Lower lobe of right lung (tissue), 2 donors: ENCODE measurements around the gene ADAP2. TPM values are rescaled to one million over a fixed set of nuclear protein-coding genes. Genes with fewer than 3 reads are reported as not detected.

Experiments
- ATAC-seq, 2 donors: fragments of 200-7000 bp; cut with Tn5 transposase; one replicate each; pipeline ENCODE4 v1.9.1; 2020 to 2022; ENCODE audit warnings: mild to moderate bottlenecking in 2 of 2, moderate library complexity in 2 of 2
- DNase-seq: peaks from one replicate; pipeline ENCODE4 v3.0.0-alpha.2; 2020
- H3K27ac ChIP-seq: fragments of 200-600 bp; one replicate; pipeline ENCODE4 v1.8.0; 2022
- H3K27me3 ChIP-seq: fragments of 200-600 bp; one replicate; pipeline ENCODE4 v1.8.0; 2022; ENCODE audit warnings: low read depth
- H3K36me3 ChIP-seq: fragments of 200-600 bp; one replicate; pipeline ENCODE4 v1.8.0; 2022; ENCODE audit warnings: mild to moderate bottlenecking
- H3K4me1 ChIP-seq: fragments of 200-600 bp; one replicate; pipeline ENCODE4 v1.8.0; 2022
- H3K4me3 ChIP-seq: fragments of 200-600 bp; one replicate; pipeline ENCODE4 v1.8.0; 2022; ENCODE audit warnings: mild to moderate bottlenecking
- H3K9me3 ChIP-seq: fragments of 200-600 bp; one replicate; pipeline ENCODE4 v1.8.0; 2022
- intact Hi-C: fragments of 100-400 bp; cut with DNase I; formaldehyde crosslinking; loops from one replicate; pipeline ENCODE4 v1.11.0; 2022
- total RNA-seq: library from RNA; stranded (reverse); fragmentation: NEBNext Ultra II Directional; extraction: Animal tissue kit (Norgen Biotek cat#: 25700); gene quantifications from one replicate; pipeline ENCODE4 v1.2.1, GENCODE V29; 2021
- TF ChIP-seq, protein P1 (sequence below): fragments of 200-600 bp; IDR thresholded peaks from one replicate; pipeline ENCODE4 v1.8.0; 2022; ENCODE audit warnings: antibody characterized with exemption, mild to moderate bottlenecking
- donor health status: DM: no; HTN: yes; CAD: no; lungs with severe emphysema.

ADAP2 gene
- total RNA-seq, 1 donor from 2014 or later: 31.5 TPM

DNA sequence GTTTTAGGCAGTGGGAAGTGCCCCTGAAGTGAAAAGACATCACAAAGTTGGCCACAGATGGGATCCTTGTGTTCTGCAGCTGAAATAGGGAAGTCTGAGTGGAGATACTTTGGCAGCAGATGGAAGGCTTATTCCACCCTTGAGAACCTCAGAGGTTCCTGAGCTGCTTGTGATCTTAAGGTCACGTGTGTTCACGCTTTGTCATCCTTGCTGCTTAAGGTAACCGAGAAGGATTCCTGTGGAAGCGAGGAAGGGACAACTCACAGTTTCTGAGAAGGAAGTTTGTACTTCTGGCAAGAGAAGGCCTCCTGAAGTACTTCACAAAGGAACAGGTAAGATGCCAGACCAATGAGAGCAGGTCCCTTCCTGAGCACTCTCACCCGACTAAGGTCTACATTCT is 12.2 kb downstream of the ADAP2 start:
- peaks cover 15% of the 10 kb centered on the region for H3K36me3 ChIP-seq
- H3K4me3 ChIP-seq: no peak overlapping the region
- H3K27me3 ChIP-seq: no peaks in the 10 kb centered on the region
- no peaks in the 10 kb centered on the region for H3K9me3 ChIP-seq
- peak overlapping the region; percentile 24 for H3K27ac ChIP-seq
- ATAC-seq: peak; percentile 75 to 84
- intact Hi-C loops: no loop called here
- TF ChIP-seq, protein P1, sequence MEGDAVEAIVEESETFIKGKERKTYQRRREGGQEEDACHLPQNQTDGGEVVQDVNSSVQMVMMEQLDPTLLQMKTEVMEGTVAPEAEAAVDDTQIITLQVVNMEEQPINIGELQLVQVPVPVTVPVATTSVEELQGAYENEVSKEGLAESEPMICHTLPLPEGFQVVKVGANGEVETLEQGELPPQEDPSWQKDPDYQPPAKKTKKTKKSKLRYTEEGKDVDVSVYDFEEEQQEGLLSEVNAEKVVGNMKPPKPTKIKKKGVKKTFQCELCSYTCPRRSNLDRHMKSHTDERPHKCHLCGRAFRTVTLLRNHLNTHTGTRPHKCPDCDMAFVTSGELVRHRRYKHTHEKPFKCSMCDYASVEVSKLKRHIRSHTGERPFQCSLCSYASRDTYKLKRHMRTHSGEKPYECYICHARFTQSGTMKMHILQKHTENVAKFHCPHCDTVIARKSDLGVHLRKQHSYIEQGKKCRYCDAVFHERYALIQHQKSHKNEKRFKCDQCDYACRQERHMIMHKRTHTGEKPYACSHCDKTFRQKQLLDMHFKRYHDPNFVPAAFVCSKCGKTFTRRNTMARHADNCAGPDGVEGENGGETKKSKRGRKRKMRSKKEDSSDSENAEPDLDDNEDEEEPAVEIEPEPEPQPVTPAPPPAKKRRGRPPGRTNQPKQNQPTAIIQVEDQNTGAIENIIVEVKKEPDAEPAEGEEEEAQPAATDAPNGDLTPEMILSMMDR: no peak
- H3K4me1 ChIP-seq: peaks cover 7% of the 10 kb centered on the region
- DNase-seq: no peak

DNA sequence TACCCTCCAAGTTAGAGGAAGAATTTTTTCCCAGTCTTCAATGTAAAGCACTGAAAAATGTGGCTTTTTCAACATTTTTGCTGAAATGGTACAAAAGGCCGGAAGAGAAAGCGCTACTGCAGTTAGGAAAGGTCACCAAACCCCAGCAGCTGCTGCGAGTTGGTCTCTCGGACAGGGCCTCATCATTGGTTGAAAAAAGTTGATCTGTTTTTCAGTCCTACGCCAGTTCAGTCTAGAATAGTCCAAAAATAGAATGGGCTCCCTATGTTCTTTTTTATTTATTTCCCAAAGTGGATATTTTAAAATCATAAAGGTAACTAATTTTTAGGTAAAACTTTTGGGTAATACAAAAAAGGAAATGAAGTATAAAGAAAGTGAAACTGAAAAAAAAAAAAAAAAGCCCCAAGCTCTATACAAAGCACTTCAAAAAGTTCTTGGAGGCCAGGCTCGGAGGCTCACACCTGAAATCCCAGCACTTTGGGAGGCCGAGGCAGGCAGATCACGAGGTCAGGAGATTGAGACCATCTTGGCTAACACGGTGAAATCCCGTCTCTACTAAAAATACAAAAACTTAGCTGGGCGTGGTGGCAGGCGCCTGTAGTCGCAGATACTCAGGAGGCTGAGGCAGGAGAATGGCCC is 17.4 kb downstream of the ADAP2 start:
- intact Hi-C loops: no loop called here
- no peak overlapping the region for H3K4me3 ChIP-seq
- H3K27me3 ChIP-seq: no peaks in the 10 kb centered on the region
- H3K9me3 ChIP-seq: no peaks in the 10 kb centered on the region
- ATAC-seq (no peak), DNase-seq (no peak)
- H3K4me1 ChIP-seq: peaks cover 7% of the 10 kb centered on the region
- H3K36me3 ChIP-seq: peaks cover 6% of the 10 kb centered on the region
- H3K27ac ChIP-seq: peak overlapping the region; percentile 46
- TF ChIP-seq, protein P1: no peak

DNA sequence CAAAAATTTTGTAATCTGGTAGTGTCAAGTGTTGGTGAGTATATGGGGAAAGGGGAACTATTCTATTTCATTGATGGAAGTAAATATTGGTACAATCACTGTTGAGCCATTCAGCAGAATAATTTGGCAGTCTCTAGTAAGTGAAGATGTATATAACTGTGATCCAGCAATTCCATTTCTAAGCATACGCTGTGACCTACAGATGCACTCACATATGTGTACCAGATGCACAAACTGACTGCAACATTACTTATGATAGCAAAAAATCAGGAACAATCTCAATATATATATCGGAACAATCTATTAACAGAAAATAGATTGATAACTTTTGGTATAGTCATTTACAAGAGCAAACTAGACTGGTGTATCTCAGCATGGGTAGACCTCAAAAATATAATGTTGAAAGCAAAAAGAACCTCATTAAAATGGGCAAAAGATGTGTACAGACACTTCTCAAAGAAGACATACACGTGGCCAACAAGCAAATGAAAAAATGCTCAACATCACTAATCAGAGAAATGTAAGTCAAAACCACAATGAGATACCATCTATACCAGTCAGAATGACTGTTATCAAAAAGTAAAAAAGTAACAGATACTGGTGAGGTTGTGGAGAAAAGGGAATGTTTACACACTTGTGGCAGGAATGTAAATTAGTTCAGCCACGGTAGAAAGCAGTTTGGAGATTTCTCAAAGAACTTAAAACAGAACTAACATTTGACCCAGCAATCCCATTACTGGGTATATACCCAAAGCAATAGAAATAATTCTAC is 20.7 kb downstream of the ADAP2 start:
- Histone ChIP-seq H3K27me3 (no peaks in the 10 kb centered on the region), H3K36me3 (no peaks in the 10 kb centered on the region), H3K27ac (no peak overlapping the region), H3K4me3 (no peak overlapping the region), H3K4me1 (peaks cover 7% of the 10 kb centered on the region), H3K9me3 (no peaks in the 10 kb centered on the region)
- TF ChIP-seq, protein P1: no peak
- intact Hi-C loops: no loop called here
- DNase-seq: no peak
- no peak for ATAC-seq

DNA sequence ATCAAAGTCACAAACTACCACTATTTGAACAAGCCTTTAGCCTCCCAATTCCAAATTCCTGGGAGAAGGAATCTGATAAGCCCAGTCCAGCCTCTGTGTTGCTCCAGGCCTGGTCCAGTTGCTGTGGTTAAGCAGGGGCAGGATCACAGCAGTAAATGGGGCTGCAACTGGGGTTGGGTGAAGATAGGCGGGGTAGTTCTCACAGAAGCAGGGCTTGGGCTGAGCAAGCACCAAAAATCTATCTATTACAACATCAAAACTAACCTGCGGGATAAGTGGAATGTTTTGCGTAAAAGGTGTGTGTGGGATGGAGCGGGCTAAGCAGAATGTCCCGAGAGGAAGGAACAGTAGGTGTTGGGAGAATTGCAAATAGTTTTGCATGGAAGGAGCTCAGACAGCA is 26.1 kb downstream of the ADAP2 start:
- ATAC-seq: no peak
- H3K4me3 ChIP-seq: no peak overlapping the region
- intact Hi-C loops: no loop called here
- TF ChIP-seq, protein P1: no peak
- H3K36me3 ChIP-seq: no peaks in the 10 kb centered on the region
- no peaks in the 10 kb centered on the region for H3K27me3 ChIP-seq
- H3K4me1 ChIP-seq: peaks cover 19% of the 10 kb centered on the region
- DNase-seq: no peak
- no peaks in the 10 kb centered on the region for H3K9me3 ChIP-seq
- H3K27ac ChIP-seq: no peak overlapping the region

DNA sequence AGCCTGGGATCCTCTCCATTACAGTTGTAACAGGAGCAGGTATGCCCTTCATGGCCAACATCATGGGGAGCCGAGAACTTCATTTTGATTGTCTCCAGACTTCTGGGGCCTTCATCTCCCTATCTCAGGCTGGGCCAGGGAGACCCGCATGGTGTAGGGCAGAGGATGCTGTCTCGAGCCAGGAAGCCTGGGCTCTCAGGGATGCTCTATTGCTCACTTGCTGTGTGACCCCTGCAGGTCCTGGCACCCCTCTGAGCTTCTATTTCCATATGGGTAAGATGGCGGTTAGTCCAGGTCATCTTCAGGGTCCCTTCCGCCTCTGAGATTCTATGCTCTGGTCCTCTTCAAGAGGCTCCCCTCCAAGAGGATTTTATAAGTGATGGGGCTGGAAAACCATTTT is 28.4 kb downstream of the ADAP2 start:
- DNase-seq (no peak), ATAC-seq (no peak)
- Histone ChIP-seq H3K27me3 (no peaks in the 10 kb centered on the region), H3K4me3 (no peak overlapping the region), H3K9me3 (no peaks in the 10 kb centered on the region), H3K4me1 (peaks cover 35% of the 10 kb centered on the region), H3K27ac (peak overlapping the region; percentile 56), H3K36me3 (no peaks in the 10 kb centered on the region)
- TF ChIP-seq, protein P1: no peak
- intact Hi-C loops: no loop called here
